GM13977 (cell line): ENCODE measurements around the gene USP5.
"Not testable (repeated sequence)": the region's sequence is repeated elsewhere in the genome, so short reads cannot be mapped to it uniquely, and the experiment has no call there.

Experiments used
- DNase-seq: peaks from one replicate; pipeline ENCODE4 v3.0.0; 2012; ENCODE audit warnings: low spot score
- in situ Hi-C: fragments of 300-500 bp; cut with MboI; formaldehyde crosslinking; loops from one replicate; pipeline ENCODE4 v1.12.0; 2022; ENCODE audit warnings: low sequenced_read_pairs, low pct_unique_long_range_greater_than_20kb, mixed read lengths, inconsistent platforms; ENCODE audit not compliant: unreplicated experiment
- TF ChIP-seq, protein P1 (sequence below): IDR thresholded peaks from 2 replicates; pipeline ENCODE4 v1.5.1; 2012; ENCODE audit warnings: mild to moderate bottlenecking, control low read depth; ENCODE audit not compliant: insufficient read depth; ENCODE audit errors: extremely low read depth, missing control alignments

Gene USP5

DNA sequence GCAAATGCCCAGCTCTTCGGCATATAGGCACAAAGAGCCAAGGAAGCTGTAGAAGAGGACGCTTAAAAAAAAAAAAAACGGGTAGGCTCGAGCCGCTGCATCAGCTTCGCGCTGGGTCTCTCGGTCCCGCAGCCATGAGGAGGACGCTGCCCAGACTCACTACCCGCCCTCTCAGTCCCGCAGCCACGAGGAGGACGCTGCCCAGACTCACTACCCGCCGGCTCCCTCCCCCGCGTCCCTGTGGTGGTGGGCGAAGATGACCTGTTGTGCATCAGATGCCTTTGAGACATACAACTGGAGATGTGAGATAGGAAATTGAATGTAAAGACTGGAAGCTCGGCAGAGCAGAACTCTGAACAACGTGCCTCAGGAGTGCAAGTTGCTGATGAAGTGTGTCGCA lies 32.6 kb downstream of the USP5 start:
- DNase-seq = no peak
- TF ChIP-seq, protein P1, sequence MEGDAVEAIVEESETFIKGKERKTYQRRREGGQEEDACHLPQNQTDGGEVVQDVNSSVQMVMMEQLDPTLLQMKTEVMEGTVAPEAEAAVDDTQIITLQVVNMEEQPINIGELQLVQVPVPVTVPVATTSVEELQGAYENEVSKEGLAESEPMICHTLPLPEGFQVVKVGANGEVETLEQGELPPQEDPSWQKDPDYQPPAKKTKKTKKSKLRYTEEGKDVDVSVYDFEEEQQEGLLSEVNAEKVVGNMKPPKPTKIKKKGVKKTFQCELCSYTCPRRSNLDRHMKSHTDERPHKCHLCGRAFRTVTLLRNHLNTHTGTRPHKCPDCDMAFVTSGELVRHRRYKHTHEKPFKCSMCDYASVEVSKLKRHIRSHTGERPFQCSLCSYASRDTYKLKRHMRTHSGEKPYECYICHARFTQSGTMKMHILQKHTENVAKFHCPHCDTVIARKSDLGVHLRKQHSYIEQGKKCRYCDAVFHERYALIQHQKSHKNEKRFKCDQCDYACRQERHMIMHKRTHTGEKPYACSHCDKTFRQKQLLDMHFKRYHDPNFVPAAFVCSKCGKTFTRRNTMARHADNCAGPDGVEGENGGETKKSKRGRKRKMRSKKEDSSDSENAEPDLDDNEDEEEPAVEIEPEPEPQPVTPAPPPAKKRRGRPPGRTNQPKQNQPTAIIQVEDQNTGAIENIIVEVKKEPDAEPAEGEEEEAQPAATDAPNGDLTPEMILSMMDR = no peak
- in situ Hi-C loops = no loop called here

GRCh38 chr12:6886206-6886999 lies 34.5 kb downstream of the USP5 start:
- DNase-seq, in situ Hi-C loops: not testable (repeated sequence)

- TF ChIP-seq, protein P1 = no peak
- no peak for DNase-seq
- in situ Hi-C loops = no loop called here
Measured at GRCh38 chr12:6887460-6887859, 35.5 kb downstream of the USP5 start.

- in situ Hi-C loops = no loop called here
- no peak for DNase-seq
- TF ChIP-seq, protein P1 = no peak
Measured at GRCh38 chr12:6888360-6888759, 36.4 kb downstream of the USP5 start.

GRCh38 chr12:6888794-6889193 lies 36.8 kb downstream of the USP5 start:
- in situ Hi-C loops, DNase-seq: not testable (repeated sequence)

GRCh38 chr12:6889775-6890573 lies 38.0 kb downstream of the USP5 start:
- in situ Hi-C loops = not testable (repeated sequence)

DNA sequence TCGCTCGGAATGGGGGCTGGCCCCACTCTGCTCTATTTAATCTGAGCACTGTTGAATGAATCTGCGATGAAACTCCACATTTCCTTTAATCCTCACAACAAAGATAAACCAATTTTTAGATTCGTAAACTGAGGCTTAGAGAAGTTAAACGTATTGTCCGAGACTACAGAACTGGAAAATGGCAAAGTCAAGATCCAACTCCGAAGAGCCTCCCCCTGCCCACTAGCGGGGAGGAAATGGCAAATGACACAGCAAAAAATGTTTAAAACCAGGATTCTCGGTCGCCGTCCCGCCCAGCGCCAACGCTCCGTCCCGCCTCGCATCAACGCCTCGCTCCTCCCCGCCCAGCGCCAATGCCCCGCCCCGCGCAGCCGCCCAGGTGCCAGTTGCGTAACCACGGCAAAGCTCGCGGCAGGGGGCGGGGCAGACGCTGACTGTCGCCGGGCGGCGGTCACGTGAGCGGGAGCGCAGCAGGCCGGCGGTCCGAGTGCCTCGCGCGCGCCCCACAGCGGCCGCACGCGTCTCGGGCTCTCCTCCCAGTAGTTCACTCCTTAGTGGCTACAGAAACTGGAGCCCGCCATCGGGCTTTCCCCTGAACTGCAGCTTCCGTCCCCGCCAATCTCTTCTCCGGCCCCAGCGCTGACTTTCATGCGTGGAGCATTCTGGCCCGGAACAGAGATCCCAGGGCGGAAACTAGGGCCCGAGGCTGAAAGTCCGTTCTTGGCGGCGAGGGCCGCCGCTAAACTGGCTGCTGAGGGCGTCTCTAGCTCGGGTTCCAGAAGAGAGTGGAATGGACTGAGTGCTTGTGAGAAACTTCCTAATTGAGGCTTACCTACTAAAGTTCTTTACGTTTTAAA lies 39.1 kb downstream of the USP5 start:
- DNase-seq = peak; percentile 98
- TF ChIP-seq, protein P1 = peak; percentile 92
- in situ Hi-C loops = no loop called here

More at GRCh38 chr12:6889775-6890573, 38.0 kb downstream of the USP5 start:
- not testable (repeated sequence) for DNase-seq
